Stimulated activated naive CD8-positive, alpha-beta T cell treated with anti-CD3 and anti-CD28 coated beads, Interleukin-15, Interleukin-2, amounts not matched to agents 100 U/mL and 50 U/mL, for 24 hours (primary cell): ENCODE measurements around the gene GFRA1.

Experiments used
- ATAC-seq: fragments of 150-1000 bp; cut with Tn5 transposase; one replicate; pipeline ENCODE4 v1.10.0; 2021
- DNase-seq: peaks from one replicate; pipeline ENCODE4 v3.0.0; 2021

The GFRA1 gene

DNA sequence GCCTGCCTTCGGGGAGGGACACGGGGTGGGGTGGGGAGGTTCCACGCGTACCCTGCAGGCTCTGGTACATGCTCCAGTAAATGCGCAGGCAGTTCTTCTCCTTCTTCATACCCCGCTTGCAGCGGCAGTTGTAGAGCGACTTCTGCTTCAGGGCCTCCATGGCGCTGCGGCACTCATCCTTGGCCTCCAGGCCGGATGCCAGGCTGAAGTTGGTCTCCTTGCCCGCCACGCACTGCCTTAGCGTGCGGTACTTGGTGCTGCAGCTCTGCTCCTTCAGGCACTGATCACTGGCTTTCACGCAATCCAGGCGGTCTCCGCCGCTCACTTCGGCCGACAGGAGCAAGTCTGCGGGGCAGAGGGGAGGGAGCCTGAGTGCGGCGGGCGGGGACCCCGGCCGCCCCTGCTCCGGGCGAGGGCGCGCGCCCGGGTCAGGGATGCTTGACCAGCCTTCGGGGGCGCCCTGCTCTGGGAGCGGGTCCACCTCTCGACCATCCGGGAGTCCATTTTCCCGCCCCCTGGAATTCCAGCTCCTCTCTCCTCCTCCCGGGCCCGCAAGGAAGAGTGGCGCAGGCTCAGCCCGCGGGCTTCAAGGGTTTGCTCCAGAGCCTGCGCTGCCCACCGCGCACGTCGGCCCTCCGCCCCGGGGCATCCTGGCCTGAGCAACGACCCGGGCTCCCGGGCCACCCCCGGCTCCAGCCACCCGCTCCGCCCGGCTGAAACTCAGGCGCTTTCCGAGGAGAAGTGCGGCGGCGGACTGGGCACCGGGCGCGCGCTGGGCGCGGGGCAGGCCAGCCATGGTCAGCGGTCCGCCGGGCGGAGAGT, 2.0 kb downstream of the GFRA1 start:
- ATAC-seq (no peak), DNase-seq (no peak)

- ATAC-seq, result no peak
- no peak for DNase-seq
These were observed 2.8 kb downstream of the GFRA1 start for GRCh38 chr10:116270126-116270770.

DNA sequence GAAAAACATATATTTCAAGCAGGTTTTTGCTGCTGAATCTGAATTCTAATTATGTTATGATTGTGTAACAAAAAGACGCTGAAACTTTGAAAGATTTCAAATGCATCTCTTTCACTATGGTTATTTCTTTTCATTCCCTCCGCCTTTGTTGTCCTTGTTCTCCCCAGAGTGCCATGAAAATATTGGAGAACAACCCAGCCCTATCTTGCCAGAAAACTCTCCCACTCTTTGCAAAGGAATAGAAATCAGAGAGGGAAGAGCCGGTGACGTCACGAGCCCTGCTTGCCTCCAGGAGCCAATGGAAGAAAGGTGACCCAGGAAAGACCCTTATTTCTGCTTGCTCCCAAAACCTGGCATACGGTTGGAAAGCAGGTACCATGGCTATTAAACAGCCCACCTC, 3.4 kb downstream of the GFRA1 start:
- DNase-seq (no peak), ATAC-seq (no peak)

DNA sequence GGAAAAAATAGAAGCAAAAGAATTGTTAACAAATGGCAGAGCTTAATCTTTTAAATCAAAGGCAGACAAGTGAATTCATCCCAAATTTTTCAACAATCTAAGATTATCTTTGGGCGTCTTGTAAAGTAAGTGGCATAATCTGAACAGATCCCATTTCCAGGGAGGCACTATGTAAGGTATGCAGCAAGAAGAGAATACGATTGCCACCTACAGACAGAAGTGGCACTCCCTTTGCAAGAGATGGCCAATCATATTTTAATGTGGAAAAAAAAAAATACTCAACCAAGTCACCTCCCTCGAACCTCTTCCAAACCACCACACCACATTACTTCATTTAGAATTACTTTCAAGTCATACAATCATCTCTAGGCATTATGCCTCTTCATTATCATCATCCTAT, 4.0 kb downstream of the GFRA1 start:
- no peak for DNase-seq

GRCh38 chr10:116265686-116266085, 7.3 kb downstream of the GFRA1 start:
- ATAC-seq (no peak), DNase-seq (no peak)

More for the DNA sequence above, 4.0 kb downstream of the GFRA1 start:
- no peak for ATAC-seq

- ATAC-seq, result no peak
These were observed 8.9 kb downstream of the GFRA1 start for GRCh38 chr10:116263870-116264655.

DNA sequence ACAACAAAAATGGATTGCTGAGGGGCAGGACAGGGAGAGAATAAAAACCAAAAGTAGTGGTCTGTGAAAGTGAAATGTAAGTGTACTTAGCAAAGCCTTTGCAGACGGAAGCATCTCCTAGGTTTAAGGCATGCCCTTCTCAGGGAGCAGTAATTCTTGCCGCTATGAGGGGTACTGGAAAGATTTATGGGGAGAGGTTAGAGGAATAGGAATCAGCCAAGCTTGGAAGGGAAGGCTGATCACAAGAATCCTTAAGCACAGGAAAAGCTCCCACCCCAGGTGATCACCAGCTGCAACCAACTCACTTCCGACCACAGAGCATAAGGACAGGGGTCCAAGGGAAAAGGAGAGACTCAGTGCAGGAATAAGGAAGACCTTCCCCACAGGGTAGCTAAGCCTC, 10.3 kb downstream of the GFRA1 start:
- DNase-seq (no peak), ATAC-seq (no peak)

More at GRCh38 chr10:116263870-116264655, 8.9 kb downstream of the GFRA1 start:
- DNase-seq, result no peak

DNA sequence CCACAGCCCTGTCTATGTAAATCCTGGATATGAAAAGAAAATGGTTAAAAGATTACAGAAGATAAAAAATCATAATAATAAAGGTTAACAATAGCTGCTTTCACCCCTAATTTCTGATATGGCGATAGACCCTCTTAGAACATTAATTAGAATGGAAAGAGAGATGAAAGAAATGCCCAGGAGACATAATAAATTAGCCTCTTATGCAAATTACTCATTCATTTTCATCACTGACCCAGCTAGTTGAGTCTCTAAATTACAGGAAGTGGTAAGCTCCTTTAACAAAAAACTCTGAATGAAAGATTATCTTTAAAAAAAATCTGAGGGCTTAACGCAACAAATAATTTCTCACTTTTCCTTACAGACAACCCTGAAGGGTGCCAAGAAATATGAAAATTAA, 12.4 kb downstream of the GFRA1 start:
- ATAC-seq (no peak), DNase-seq (no peak)

DNA sequence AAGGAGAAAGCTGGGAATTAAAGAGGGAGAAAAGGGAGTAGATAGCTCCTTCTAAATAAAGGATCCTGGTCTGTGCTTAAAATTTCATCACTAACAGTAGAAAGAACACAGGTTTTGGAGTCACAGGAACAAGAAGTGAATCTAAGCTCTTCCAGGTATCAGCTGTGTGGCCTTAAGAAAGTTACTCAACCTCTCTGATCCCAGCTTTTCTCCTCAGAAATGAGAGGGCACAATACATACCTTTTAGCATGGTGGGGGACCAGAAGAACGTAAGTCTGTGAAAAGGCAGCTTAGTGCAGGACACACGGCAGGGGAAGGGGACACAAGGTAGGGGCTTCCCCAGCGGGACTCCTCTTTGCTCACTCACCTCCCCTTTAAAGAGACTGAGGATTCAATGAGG, 13.4 kb downstream of the GFRA1 start:
- ATAC-seq, result no peak
- no peak for DNase-seq

- ATAC-seq, result no peak
These were observed 15.2 kb downstream of the GFRA1 start for GRCh38 chr10:116257785-116258184.

DNA sequence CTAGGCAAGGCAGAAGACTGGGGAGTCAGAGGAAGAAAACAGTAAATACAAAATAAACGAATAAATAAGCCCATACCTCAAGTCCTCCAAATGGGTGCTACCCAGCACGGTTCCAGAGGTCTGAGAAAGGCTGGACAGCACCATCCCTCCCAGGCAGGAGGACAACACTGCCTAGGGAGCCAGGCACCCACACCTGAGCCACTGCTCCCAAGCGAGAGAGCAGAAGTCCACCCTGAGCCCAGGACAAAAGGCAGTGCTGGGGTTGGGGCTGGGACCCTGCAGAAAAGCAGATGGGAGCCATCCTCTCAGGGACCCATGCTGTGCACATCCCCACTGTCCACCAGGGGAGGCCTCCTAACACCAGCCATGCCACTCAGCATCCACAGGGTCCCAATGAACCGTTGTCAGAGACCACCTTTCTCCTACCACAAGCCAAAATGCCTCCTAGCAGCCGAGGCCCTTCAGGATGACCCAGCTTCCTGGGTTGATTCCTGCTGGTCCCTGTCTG, 16.2 kb downstream of the GFRA1 start:
- DNase-seq (no peak), ATAC-seq (no peak)

More at GRCh38 chr10:116257785-116258184, 15.2 kb downstream of the GFRA1 start:
- DNase-seq, result no peak

DNA sequence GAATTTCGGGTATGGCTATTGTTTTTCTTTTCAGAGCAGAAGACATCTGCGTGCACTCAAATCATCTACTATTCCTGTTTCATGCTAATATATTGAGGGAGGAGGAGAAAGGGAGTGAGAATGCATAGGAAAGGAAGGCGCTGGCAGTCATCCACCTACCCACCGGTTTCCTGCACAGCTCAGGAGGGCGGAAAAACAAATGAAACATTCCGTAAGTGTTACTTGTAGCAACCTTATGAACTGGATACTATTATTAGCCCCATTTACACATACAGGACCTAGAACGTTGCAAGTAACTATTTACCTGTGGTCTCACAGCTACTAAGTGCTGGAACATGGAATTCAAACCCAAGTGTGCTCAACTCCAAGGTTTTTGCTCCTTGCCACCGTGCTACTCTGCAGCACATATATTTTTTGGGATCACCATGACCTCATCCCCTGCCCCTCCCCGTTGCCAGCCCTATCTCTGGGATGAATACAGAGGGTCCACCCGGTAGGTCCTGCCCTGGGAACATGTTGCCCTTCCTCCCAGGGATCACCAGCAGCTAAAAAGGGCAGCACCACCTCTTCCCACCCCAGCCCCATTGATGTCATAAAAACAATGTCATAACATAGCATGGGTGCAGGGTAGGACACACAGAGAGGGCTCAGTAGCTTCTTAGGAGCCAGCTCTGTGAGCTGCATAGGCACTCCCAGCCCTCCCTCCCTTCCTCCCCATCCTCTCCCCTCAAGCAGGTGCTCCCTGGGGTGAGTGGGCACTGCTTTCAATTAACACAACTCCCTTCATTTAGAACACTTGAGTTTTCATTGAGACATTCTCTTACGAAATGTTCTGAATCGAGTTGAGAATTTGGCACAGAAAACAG, 16.9 kb downstream of the GFRA1 start:
- ATAC-seq (no peak), DNase-seq (no peak)

DNA sequence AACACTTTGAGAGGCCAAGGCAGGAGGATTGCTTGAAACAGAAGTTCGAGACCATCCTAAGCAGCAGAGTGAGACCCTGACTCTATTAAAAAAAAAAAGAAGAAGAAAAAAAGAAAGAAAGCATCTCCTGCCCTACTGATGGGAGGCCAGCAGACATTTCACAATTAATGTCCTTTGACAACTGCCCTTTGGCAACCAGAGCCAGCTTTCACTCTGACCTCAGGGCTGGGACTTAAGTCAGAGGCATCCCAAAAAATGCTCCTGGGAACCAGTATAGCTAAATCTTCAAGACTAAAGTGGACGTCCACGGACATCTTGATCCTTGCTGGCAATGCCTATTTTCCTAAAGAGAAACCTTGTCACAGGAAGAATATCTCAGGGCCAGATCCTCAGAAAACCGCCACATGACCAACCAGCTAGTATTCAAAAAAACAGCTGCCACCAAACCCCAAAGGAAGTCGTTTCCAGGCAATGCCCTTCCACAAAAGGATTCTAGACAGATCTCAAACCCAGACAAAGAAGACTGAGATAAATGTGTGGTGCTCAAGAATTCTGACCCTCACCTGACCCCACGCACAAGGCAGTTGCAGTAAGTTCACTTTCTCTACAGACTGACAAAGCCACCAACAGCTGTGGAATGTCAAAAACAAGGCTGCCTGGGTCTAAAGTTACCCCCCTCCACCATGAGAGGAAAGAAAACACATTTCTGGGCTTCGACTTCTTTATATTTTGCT, 18.4 kb downstream of the GFRA1 start:
- DNase-seq, result no peak
- no peak for ATAC-seq

GRCh38 chr10:116253716-116254115, 19.3 kb downstream of the GFRA1 start:
- DNase-seq (no peak), ATAC-seq (no peak)

DNA sequence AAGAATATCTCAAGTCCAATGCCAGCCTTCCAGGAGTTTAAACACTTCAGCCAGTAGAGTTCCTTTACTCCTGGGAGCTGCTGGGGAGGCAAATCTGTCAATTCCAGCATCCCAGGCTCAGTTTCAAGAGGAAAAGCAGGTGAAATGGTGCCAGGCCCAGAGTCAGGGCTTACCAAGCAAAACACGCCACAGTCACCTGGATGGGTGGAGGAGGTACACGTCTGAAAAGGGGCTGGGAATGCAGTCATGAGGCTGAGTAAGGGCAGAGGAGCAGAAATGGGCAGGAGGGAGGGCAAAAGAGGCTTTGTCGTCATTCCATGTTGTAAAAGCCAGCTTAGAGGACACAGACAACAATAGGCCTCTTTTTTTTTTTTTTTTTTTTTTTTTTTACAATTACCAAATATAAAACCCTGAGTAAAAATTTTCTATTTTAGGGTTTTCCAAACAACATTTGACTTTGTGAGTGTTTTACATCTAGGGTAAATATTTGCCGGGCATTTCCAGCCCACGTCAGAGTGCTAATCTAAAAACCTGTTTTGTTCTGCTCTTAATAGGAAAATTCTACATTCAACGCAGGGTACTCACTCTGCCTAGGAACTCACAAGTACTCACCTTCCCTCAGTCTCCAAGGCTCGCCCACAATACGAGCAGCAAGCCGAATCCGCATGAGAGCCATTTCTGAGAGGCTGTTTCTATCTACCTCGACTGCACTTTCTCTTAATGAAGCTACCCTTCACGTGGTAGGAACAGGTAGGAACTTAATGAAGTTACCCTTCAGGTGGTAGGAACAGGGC, 21.2 kb downstream of the GFRA1 start:
- ATAC-seq, result no peak

DNA sequence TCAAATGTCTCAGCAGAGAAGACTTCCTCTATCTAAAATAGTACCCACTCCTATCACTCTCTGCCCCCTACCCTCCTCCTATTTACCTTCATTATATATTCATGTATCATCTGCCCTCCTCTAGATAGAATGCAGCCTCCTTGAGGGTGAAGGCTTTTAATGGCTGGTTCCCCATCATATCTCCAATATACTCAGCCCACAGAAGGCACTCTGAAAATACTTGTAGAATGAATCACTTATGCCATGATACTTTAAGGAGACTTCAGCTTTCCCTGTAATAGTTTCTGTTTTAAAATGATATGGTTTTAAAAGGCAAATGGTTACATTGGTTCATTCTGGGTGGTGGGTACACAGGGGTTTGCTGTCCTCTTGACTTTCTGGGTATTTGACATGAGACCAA, 25.3 kb downstream of the GFRA1 start:
- no peak for ATAC-seq
- no peak for DNase-seq

More for the DNA sequence above, 21.2 kb downstream of the GFRA1 start:
- DNase-seq, result no peak

DNA sequence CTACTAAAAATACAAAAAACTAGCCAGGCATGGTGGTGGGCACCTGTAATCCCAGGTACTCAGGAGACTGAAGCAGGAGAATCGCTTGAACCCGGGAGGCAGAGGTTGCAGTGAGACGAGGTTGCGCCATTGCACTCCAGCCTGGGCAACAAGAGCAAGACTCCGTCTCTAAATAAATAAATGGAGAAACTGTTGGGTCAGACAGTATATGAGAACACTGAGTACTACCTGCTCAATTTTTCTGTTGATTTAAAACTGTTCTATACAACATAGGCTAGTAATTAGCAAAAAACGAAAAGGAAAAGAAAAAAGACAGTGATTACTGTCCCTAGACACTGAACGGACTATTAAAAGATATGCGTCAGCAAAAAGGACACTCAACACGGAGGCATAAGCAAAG, 26.7 kb downstream of the GFRA1 start:
- DNase-seq (no peak), ATAC-seq (no peak)

DNA sequence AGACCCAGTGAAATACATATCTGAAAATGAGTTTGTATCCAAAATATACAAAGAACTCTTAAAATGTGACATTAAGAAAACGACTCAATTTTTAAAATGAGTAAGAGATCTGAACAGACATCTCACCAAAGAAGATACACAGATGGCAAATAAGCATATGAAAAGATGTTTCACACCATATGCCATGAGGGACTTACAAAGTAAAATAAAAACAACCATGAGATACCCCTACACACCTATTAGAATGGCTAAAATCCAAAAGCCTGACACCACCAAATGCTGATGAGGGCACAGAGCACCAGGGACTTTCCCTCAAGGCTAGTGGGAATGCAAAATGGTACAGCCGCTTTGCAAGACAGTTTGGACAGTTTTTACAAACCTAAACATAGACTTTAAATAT, 27.9 kb downstream of the GFRA1 start:
- no peak for ATAC-seq
- DNase-seq, result no peak

GRCh38 chr10:116241642-116242410, 31.2 kb downstream of the GFRA1 start:
- DNase-seq, result no peak
- ATAC-seq, result no peak
